Calu3 (cell line): ENCODE measurements around the gene IGF2. TPM values are rescaled to one million over a fixed set of nuclear protein-coding genes. Genes with fewer than 3 reads are reported as not detected.

ENCODE experiments used
- BruUV-seq: library from RNA; stranded (reverse); fragments of 400-500 nt; replicated peaks from 2 replicates; lab custom pipeline; 2021; lab: Mats Ljungman, UMichigan
- CTCF ChIA-PET: fragments of 300-600 bp; sonication (Branson Sonifier 250); formaldehyde crosslinking; loops from one replicate; lab custom pipeline; 2022; ENCODE audit warnings: antibody characterized with exemption; lab: Charles Lee
- DNase-seq: peaks from one replicate; pipeline ENCODE4 v3.0.0; 2022
- H3K27ac Mint-ChIP-seq: one replicate; pipeline ENCODE4 v1.8.0; 2022; ENCODE audit warnings: mixed read lengths; ENCODE audit not compliant: unreplicated experiment
- H3K27me3 Mint-ChIP-seq: one replicate; pipeline ENCODE4 v1.8.0; 2022; ENCODE audit warnings: mixed read lengths; ENCODE audit not compliant: unreplicated experiment
- H3K36me3 Mint-ChIP-seq: one replicate; pipeline ENCODE4 v1.8.0; 2022; ENCODE audit warnings: mild to moderate bottlenecking, moderate library complexity, mixed read lengths; ENCODE audit not compliant: insufficient read depth, unreplicated experiment
- H3K4me1 Mint-ChIP-seq: one replicate; pipeline ENCODE4 v1.8.0; 2022; ENCODE audit warnings: mild to moderate bottlenecking, low read depth, mixed read lengths; ENCODE audit not compliant: unreplicated experiment
- H3K4me3 Mint-ChIP-seq: one replicate; pipeline ENCODE4 v1.8.0; 2022; ENCODE audit warnings: mild to moderate bottlenecking, low read depth, moderate library complexity, mixed read lengths; ENCODE audit not compliant: unreplicated experiment
- H3K9me3 Mint-ChIP-seq: one replicate; pipeline ENCODE4 v1.8.0; 2022; ENCODE audit warnings: low read depth, mixed read lengths; ENCODE audit not compliant: unreplicated experiment
- intact Hi-C: fragments of 100-400 bp; cut with micrococcal nuclease; formaldehyde crosslinking; loops from one replicate; pipeline ENCODE4 v1.10.0; 2022; ENCODE audit not compliant: unreplicated experiment
- total RNA-seq: library from RNA; stranded (reverse); gene quantifications from 2 replicates; pipeline ENCODE4 v1.2.3, GENCODE V29; 2022
- TF ChIP-seq, protein P1 (sequence below): fragments of 200-600 bp; IDR thresholded peaks from one replicate; pipeline ENCODE4 v1.8.0; 2022; ENCODE audit warnings: antibody characterized with exemption; ENCODE audit not compliant: unreplicated experiment

IGF2 gene
- total RNA-seq, 1 experiment from 2014 or later, result 0.45 TPM

DNA sequence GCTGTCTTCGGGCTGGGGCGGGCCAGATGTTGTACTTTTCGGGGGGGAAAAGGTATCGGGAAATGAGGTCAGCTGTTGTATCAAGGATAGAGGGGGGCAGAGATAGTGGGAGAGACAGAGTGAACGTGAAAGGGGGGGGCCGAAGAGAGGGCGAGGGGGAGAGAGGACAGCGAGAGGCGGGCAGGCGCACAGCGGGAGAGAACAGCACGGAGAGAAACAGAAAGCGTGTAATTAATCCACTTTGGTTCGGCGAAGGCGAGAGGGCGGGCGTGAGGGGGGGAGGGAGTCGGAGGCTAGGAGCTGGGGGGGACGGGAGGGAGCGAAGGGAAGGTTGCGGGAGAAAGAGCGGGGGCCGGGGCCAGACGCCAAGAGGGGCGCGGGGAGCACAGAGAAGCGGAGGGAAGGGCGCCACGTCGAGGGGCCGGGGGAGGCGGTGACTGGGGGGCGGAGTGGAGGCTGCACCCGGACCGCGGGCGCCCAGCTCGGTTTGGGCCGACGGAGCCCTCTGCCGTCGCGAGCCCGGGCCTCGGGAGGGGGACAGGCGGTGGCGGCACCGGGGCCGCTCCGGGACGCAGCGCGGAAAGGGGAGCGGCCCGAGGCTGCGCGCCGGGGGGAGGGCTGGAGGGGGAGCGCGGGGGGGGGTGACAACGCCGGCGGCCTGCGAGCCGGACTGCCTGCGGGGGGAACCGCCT, 612 bp downstream of the IGF2 start:
- H3K9me3 Mint-ChIP-seq, result no peaks in the 10 kb centered on the region
- H3K36me3 Mint-ChIP-seq, result peaks cover 7% of the 10 kb centered on the region
- TF ChIP-seq, protein P1, sequence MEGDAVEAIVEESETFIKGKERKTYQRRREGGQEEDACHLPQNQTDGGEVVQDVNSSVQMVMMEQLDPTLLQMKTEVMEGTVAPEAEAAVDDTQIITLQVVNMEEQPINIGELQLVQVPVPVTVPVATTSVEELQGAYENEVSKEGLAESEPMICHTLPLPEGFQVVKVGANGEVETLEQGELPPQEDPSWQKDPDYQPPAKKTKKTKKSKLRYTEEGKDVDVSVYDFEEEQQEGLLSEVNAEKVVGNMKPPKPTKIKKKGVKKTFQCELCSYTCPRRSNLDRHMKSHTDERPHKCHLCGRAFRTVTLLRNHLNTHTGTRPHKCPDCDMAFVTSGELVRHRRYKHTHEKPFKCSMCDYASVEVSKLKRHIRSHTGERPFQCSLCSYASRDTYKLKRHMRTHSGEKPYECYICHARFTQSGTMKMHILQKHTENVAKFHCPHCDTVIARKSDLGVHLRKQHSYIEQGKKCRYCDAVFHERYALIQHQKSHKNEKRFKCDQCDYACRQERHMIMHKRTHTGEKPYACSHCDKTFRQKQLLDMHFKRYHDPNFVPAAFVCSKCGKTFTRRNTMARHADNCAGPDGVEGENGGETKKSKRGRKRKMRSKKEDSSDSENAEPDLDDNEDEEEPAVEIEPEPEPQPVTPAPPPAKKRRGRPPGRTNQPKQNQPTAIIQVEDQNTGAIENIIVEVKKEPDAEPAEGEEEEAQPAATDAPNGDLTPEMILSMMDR, result no peak
- H3K27ac Mint-ChIP-seq, result no peak overlapping the region
- peak overlapping the region; percentile 46 for H3K4me3 Mint-ChIP-seq
- H3K27me3 Mint-ChIP-seq, result peaks cover 85% of the 10 kb centered on the region
- no peak for DNase-seq
- no TSS peak for BruUV-seq
- H3K4me1 Mint-ChIP-seq, result peaks cover 13% of the 10 kb centered on the region
- CTCF ChIA-PET, result no interaction called here
- intact Hi-C loops, result no loop called here

DNA sequence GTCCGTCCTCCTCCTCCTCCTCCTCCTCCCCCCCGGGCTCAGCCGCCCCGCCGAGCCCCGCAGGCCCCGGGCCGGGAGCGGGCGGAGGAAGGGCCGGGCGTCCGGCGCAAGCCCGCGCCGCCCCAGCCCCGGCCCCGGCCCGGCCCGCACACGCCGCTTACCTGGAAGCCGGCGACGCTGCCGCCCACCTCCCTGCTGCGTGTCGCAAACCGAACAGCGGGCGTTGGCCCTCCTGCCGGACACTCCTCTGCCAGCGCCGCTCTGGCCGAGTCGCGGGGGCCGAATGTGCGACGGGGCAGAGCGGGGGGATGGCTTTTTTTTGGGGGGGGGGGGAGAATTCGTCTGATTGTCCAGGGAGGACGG, 1.1 kb downstream of the IGF2 start:
- TF ChIP-seq, protein P1, result no peak
- intact Hi-C loops, result no loop called here
- Mint-ChIP-seq H3K4me3 (peak overlapping the region; percentile 46), H3K4me1 (peaks cover 13% of the 10 kb centered on the region), H3K36me3 (peaks cover 7% of the 10 kb centered on the region), H3K27ac (no peak overlapping the region), H3K27me3 (peaks cover 85% of the 10 kb centered on the region), H3K9me3 (no peaks in the 10 kb centered on the region)
- BruUV-seq, result no TSS peak
- no peak for DNase-seq
- CTCF ChIA-PET, result no interaction called here

DNA sequence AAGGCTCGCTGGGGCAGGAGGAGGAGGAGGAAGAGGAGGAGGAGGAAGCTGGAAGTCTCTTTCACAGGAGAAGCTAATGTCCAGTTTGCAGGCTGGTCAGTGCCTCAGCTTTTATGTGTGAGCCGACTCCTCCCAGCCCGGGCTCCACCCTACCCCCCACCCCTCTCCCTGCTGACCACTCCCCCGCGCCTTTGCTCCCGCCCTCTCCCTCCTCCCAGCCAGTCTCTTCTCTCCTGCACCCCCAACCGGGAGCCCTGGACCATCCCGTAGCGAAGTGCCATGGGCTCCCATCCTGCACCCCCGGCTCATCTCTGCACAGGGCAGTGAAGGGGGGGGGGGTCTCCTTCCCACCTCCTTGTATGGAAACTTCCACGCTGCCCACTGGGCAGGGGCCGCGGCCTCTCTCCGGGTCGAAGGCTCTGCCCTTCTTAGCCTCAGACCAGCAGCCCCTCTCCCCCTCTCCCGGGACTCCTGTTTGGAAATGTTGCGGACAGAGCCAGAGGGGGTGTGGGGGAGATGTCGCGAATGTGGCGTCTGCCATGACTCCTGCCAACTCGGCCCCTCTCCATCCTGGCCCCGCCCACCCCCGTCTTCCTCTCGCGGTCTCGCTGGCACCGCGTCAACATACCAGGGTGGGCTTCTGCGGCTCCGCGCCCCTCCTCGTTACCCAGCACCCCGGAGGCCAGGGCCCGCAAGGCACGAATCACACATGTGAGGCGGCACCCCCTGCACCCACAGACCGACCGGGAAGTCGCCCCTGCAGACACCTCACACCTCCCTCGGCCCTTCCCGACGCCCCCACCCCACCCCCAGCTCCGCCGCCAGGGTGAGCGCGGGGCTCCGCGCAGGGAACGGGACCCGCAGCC, 1.8 kb downstream of the IGF2 start:
- Mint-ChIP-seq H3K4me3 (peak overlapping the region; percentile 46), H3K27ac (no peak overlapping the region), H3K9me3 (no peaks in the 10 kb centered on the region), H3K36me3 (peaks cover 7% of the 10 kb centered on the region), H3K4me1 (peaks cover 7% of the 10 kb centered on the region), H3K27me3 (peaks cover 85% of the 10 kb centered on the region)
- no TSS peak for BruUV-seq
- TF ChIP-seq, protein P1, result no peak
- DNase-seq, result peak; percentile 49
- CTCF ChIA-PET, result interaction anchor here (0.6 to 0.7 kb wide), 4 partner anchors 13 to 515 kb away, joined by 3 to 4 read pairs (median 4); no protein-coding TSS in a partner anchor
- intact Hi-C loops, result no loop called here

DNA sequence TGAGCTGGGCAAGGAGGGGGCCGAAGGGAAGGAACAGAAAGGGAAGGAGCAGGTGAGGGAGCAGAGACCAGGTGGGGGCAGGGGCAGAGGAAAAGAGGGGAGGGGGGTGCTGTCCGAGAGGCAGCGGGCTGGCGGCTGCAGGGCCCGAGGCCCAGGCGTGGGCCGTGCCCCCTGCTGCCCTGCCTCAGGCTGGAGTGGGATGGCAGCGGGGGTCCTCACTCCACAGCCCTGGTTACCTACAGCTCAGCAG, 2.3 kb downstream of the IGF2 start:
- Mint-ChIP-seq H3K36me3 (peaks cover 7% of the 10 kb centered on the region), H3K4me1 (peaks cover 1% of the 10 kb centered on the region), H3K27me3 (peaks cover 85% of the 10 kb centered on the region), H3K27ac (no peak overlapping the region), H3K9me3 (no peaks in the 10 kb centered on the region), H3K4me3 (no peak overlapping the region)
- no peak for DNase-seq
- TF ChIP-seq, protein P1, result no peak
- intact Hi-C loops, result no loop called here
- CTCF ChIA-PET, result interaction anchor here (0.6 to 0.7 kb wide), 4 partner anchors 14 to 516 kb away, joined by 3 to 4 read pairs (median 4); no protein-coding TSS in a partner anchor
- no TSS peak for BruUV-seq
